HepG2 (cell line): Measurements from ENCODE around the gene DAPK1.

Experiments used
- ATF3 ChIP-seq: sonication (generic); formaldehyde crosslinking; IDR thresholded peaks from 2 replicates; pipeline ENCODE4 v1.4.0; 2020; ENCODE audit warnings: missing genetic modification reagents
- JUNB ChIP-seq: sonication (generic); formaldehyde crosslinking; IDR thresholded peaks from 2 replicates; pipeline ENCODE4 v1.8.0; 2022; ENCODE audit warnings: missing genetic modification reagents, mild to moderate bottlenecking, borderline replicate concordance
- POLR2AphosphoS5 ChIP-seq: IDR thresholded peaks from 2 replicates; pipeline ENCODE4 v1.6.1; 2012; ENCODE audit warnings: low read depth, low read length
- ZBTB8A ChIP-seq: sonication (generic); formaldehyde crosslinking; IDR thresholded peaks from 2 replicates; pipeline ENCODE4 v1.4.0; 2020; ENCODE audit warnings: mild to moderate bottlenecking, low read depth, missing genetic modification reagents, borderline replicate concordance
- ZNF639 ChIP-seq: conservative IDR thresholded peaks from 2 replicates; pipeline ENCODE4 v1.6.1; 2018; ENCODE audit warnings: missing genetic modification reagents

GRCh38 chr9:87609002-87609401, 111.3 kb downstream of the DAPK1 start:
- no peak for TF ChIP-seq POLR2AphosphoS5
- no peak for TF ChIP-seq ATF3 (CRISPR knock-in tag)
- no peak for TF ChIP-seq ZNF639
- no peak for TF ChIP-seq ZBTB8A (CRISPR knock-in tag)
- no peak for TF ChIP-seq JUNB
